Panc1 (cell line): ENCODE measurements around the gene NIPBL. TPM values are rescaled to one million over a fixed set of nuclear protein-coding genes. Genes with fewer than 3 reads are reported as not detected.
A peak's percentile ranks its signal among the peaks of the same experiment; 100 is the strongest.

Source experiments
- ATAC-seq: fragments of 200-7000 bp; cut with Tn5 transposase; 2 replicates; pipeline ENCODE4 v1.9.1; 2020; ENCODE audit warnings: mild to moderate bottlenecking, moderate library complexity
- BruUV-seq: library from RNA; stranded (reverse); fragments of 400-500 nt; replicated peaks from 2 replicates; lab custom pipeline; 2021; lab: Mats Ljungman, UMichigan
- CTCF ChIA-PET: fragments of 300-600 bp; sonication (Branson Sonifier 250); formaldehyde crosslinking; loops from one replicate; lab custom pipeline; 2022; ENCODE audit warnings: antibody characterized with exemption; lab: Charles Lee
- POLR2A ChIA-PET: fragments of 300-600 bp; sonication (Branson Sonifier 250); formaldehyde crosslinking; loops from one replicate; lab custom pipeline; 2022; ENCODE audit warnings: antibody characterized with exemption; lab: Charles Lee
- DNase-seq: peaks from one replicate; pipeline ENCODE4 v3.0.0-alpha.2; 2010; ENCODE audit warnings: low read depth, low spot score
- H3K27ac ChIP-seq: 2 replicates; pipeline ENCODE4 v1.5.1; 2011; ENCODE audit warnings: mild to moderate bottlenecking, low read length, inconsistent platforms
- H3K27me3 ChIP-seq: fragments of 200-500 bp; sonication (Bioruptor generic); 2 replicates; pipeline ENCODE4 v1.6.0; 2014; ENCODE audit warnings: low read length, inconsistent platforms; ENCODE audit not compliant: control insufficient read depth, insufficient read depth
- H3K36me3 ChIP-seq: fragments of 200-500 bp; sonication (Bioruptor generic); 2 replicates; pipeline ENCODE4 v1.5.1; 2014; ENCODE audit warnings: inconsistent platforms, mild to moderate bottlenecking, low read length, moderate library complexity; ENCODE audit not compliant: control insufficient read depth, insufficient read depth
- H3K4me1 ChIP-seq: 2 replicates; pipeline ENCODE4 v1.5.1; 2011; ENCODE audit warnings: inconsistent platforms, mild to moderate bottlenecking, low read length, moderate library complexity; ENCODE audit not compliant: control insufficient read depth, insufficient read depth
- H3K4me3 ChIP-seq, 2 experiments: 2 replicates each; pipeline ENCODE4 v1.5.1; 2011 to 2012; ENCODE audit warnings: low read depth in 2 of 2, low read length in 2 of 2, mild to moderate bottlenecking in 2 of 2, inconsistent platforms in 1 of 2, moderate library complexity in 1 of 2
- H3K9me3 ChIP-seq: fragments of 200-500 bp; sonication (Bioruptor generic); 2 replicates; pipeline ENCODE4 v1.5.1; 2014; ENCODE audit warnings: low read depth, mild to moderate bottlenecking, inconsistent platforms, low read length, moderate library complexity; ENCODE audit not compliant: control insufficient read depth, insufficient read depth
- POLR2AphosphoS5 ChIP-seq: IDR thresholded peaks from 2 replicates; pipeline ENCODE4 v1.6.1; 2012; ENCODE audit warnings: mild to moderate bottlenecking, low read depth, low read length, moderate library complexity
- SIN3A ChIP-seq: IDR thresholded peaks from 2 replicates; pipeline ENCODE4 v1.6.1; 2012; ENCODE audit warnings: low read depth, mild to moderate bottlenecking, low read length, moderate library complexity, borderline replicate concordance; ENCODE audit not compliant: insufficient read depth
- TCF7L2 ChIP-seq: IDR thresholded peaks from 2 replicates; pipeline ENCODE4 v1.6.1; 2011; ENCODE audit warnings: mild to moderate bottlenecking, low read depth, low read length, inconsistent platforms
- in situ Hi-C: cut with HindIII; loops from 2 replicates; pipeline ENCODE4 v1.10.0; 2016; ENCODE audit warnings: low sequenced_read_pairs, low pct_unique_long_range_greater_than_20kb
- intact Hi-C: fragments of 100-400 bp; cut with micrococcal nuclease; formaldehyde crosslinking; loops from one replicate; pipeline ENCODE4 v1.10.0; 2022; ENCODE audit not compliant: unreplicated experiment
- total RNA-seq: library from RNA; stranded (reverse); gene quantifications from one replicate; pipeline ENCODE4 v1.2.1, GENCODE V29; 2021; ENCODE audit not compliant: unreplicated experiment
- TF ChIP-seq, protein P1 (sequence below): fragments of 450-650 bp; IDR thresholded peaks from 2 replicates; pipeline ENCODE4 v1.5.1; 2017; ENCODE audit warnings: mild to moderate bottlenecking
- TF ChIP-seq, protein P2 (sequence below), 2 experiments: IDR thresholded peaks; 2 replicates each; pipeline ENCODE4 v1.6.1; 2011 to 2012; ENCODE audit warnings: low read depth in 2 of 2, control low read depth in 1 of 2, low read length in 1 of 2, mild to moderate bottlenecking in 1 of 2, moderate library complexity in 1 of 2; ENCODE audit not compliant: insufficient read depth in 1 of 2

The NIPBL gene
- total RNA-seq, 1 experiment from 2014 or later = 41.6 TPM

DNA sequence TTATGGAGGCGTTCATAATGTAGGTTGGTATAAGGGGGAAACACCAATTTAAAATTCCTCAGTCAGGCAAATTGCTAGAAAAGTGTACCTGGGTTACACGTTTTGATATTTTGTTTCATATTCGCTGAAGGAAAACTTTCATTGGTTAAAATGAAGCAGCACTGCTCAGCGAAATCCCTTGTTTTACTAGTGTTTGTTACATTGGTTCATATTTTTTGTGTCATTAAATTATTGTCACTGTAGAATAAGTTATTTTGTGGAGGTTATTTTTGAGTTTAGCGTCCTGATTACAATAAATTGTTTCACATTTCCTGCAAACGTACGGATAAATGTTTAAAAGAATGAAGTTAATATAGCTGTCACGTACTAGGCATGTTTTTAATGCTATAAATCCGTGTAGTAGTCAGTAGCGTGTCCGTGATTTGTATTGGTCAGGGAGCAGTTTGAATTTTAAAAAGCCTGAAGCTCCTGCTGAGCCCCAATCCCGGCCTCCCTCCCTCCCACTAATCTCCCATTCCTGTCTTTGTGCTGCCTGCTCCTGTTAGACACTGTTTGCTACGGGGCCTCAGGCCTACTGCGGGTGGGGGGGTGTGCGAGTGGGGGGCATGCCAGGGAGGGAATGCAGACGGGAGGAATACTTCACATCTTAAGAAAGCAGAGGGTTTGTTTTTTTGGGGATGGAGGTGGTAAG lies 2.0 kb downstream of the NIPBL start:
- no peak for DNase-seq
- ChIA-PET POLR2A (no interaction called here), CTCF (no interaction called here)
- Histone ChIP-seq H3K4me1 (peaks cover 32% of the 10 kb centered on the region), H3K9me3 (no peaks in the 10 kb centered on the region), H3K27ac (peak overlapping the region; percentile 95), H3K27me3 (no peaks in the 10 kb centered on the region), H3K36me3 (peaks cover 3% of the 10 kb centered on the region; the same call in 1 of the 2 replicates), H3K4me3 (peak overlapping the region; percentile 92 to 96)
- in situ Hi-C loops (no loop called here), intact Hi-C loops (loop anchor here (5.0 to 10.0 kb wide), 2 partner anchors 69 to 116 kb away; no protein-coding TSS in a partner anchor)
- TF ChIP-seq POLR2AphosphoS5 (no peak), SIN3A (no peak), TCF7L2 (no peak)
- TF ChIP-seq, protein P1, sequence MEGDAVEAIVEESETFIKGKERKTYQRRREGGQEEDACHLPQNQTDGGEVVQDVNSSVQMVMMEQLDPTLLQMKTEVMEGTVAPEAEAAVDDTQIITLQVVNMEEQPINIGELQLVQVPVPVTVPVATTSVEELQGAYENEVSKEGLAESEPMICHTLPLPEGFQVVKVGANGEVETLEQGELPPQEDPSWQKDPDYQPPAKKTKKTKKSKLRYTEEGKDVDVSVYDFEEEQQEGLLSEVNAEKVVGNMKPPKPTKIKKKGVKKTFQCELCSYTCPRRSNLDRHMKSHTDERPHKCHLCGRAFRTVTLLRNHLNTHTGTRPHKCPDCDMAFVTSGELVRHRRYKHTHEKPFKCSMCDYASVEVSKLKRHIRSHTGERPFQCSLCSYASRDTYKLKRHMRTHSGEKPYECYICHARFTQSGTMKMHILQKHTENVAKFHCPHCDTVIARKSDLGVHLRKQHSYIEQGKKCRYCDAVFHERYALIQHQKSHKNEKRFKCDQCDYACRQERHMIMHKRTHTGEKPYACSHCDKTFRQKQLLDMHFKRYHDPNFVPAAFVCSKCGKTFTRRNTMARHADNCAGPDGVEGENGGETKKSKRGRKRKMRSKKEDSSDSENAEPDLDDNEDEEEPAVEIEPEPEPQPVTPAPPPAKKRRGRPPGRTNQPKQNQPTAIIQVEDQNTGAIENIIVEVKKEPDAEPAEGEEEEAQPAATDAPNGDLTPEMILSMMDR = no peak
- TF ChIP-seq, protein P2, sequence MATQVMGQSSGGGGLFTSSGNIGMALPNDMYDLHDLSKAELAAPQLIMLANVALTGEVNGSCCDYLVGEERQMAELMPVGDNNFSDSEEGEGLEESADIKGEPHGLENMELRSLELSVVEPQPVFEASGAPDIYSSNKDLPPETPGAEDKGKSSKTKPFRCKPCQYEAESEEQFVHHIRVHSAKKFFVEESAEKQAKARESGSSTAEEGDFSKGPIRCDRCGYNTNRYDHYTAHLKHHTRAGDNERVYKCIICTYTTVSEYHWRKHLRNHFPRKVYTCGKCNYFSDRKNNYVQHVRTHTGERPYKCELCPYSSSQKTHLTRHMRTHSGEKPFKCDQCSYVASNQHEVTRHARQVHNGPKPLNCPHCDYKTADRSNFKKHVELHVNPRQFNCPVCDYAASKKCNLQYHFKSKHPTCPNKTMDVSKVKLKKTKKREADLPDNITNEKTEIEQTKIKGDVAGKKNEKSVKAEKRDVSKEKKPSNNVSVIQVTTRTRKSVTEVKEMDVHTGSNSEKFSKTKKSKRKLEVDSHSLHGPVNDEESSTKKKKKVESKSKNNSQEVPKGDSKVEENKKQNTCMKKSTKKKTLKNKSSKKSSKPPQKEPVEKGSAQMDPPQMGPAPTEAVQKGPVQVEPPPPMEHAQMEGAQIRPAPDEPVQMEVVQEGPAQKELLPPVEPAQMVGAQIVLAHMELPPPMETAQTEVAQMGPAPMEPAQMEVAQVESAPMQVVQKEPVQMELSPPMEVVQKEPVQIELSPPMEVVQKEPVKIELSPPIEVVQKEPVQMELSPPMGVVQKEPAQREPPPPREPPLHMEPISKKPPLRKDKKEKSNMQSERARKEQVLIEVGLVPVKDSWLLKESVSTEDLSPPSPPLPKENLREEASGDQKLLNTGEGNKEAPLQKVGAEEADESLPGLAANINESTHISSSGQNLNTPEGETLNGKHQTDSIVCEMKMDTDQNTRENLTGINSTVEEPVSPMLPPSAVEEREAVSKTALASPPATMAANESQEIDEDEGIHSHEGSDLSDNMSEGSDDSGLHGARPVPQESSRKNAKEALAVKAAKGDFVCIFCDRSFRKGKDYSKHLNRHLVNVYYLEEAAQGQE (IDR thresholded peaks at IDR 0.05; ENCODE audit: insufficient read depth in 1 of 2, low read depth in 2 of 2, low read length in 1 of 2) = no peak
- no TSS peak for BruUV-seq
- ATAC-seq = peak; percentile 17; the same call in 1 of the 2 replicates

DNA sequence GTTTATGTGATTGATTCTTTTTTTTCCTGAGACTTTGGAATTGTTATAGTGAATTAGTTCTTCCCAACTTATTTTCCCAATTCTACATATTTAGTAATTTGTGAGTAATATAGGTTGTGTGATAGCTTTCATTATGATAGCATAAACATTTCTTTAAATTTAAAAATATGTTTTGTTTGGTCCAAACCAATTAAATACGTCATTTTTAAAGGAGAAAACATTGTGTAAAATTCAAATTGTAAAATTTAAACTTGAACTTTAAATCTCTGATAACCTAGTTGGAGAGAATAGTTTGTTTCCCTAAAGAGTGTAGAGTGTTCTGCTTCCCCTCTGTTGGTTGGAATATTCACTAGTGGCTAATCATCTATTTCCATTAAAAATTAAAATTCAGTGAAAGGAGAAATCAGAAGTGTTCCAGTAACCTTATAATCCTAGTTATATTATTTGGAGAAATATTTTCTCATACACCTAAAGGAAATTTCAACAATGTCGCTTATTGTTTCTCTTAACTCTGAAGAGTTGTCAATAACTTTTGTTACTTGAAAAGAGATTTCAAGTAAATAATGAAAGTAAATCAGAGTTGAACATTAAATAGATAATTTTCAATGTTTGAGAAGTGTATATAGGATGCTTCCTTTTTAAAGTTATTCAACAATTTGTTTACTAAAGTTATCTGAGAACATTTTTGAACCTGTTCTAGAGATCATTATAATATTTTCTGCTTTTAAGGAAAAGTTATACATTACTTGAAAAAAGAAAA lies 2.9 kb downstream of the NIPBL start:
- in situ Hi-C loops = no loop called here
- CTCF ChIA-PET = no interaction called here

More for the DNA sequence above, 2.9 kb downstream of the NIPBL start:
- intact Hi-C loops = loop anchor here (5.0 to 10.0 kb wide), 2 partner anchors 68 to 115 kb away; no protein-coding TSS in a partner anchor
- POLR2A ChIA-PET = no interaction called here
- TF ChIP-seq TCF7L2 = no peak
- BruUV-seq = no TSS peak
- H3K27me3 ChIP-seq = no peaks in the 10 kb centered on the region
- no peak for ATAC-seq
- peak overlapping the region; percentile 92 to 96; a peak in 3 of 4 replicates for H3K4me3 ChIP-seq
- H3K27ac ChIP-seq = peak overlapping the region; percentile 95
- peaks cover 23% of the 10 kb centered on the region for H3K4me1 ChIP-seq
- no peaks in the 10 kb centered on the region for H3K9me3 ChIP-seq
- H3K36me3 ChIP-seq = peaks cover 3% of the 10 kb centered on the region; the same call in 1 of the 2 replicates
- DNase-seq = no peak
